DND-41 (cell line): Measurements from ENCODE around the gene KIF18B.

Experiments
- CTCF ChIP-seq: IDR thresholded peaks from 2 replicates; pipeline ENCODE4 v1.5.1; 2012; ENCODE audit warnings: borderline replicate concordance, low read length, moderate library complexity, mild to moderate bottlenecking; ENCODE audit not compliant: poor library complexity, severe bottlenecking; ENCODE audit errors: extremely low read depth
- EZH2 ChIP-seq: IDR thresholded peaks from 3 replicates; pipeline ENCODE4 v1.6.1; 2012; ENCODE audit warnings: borderline replicate concordance, low read depth, mild to moderate bottlenecking, moderate library complexity, low read length, inconsistent platforms; ENCODE audit not compliant: severe bottlenecking

GRCh38 chr17:44922746-44923470 lies 24.7 kb downstream of the KIF18B start:
- TF ChIP-seq CTCF = no peak
- no peak for TF ChIP-seq EZH2
